Activated CD4-positive, alpha-beta T cell treated with anti-CD3 and anti-CD28 coated beads, Interleukin-2, amount 10 ng/mL, durations not matched to agents 7 days and 5 days (primary cell): ENCODE results near the gene KRTAP10-11. TPM values are rescaled to one million over a fixed set of nuclear protein-coding genes. Genes with fewer than 3 reads are reported as not detected.
A peak's percentile ranks its signal among the peaks of the same experiment; 100 is the strongest.
"Not testable (repeated sequence)": the region's sequence is repeated elsewhere in the genome, so short reads cannot be mapped to it uniquely, and the experiment has no call there.

Source experiments
- CTCF ChIA-PET: fragments of 350-600 bp; sonication (Branson Sonifier 250); formaldehyde crosslinking; loops from one replicate; lab custom pipeline; 2021; ENCODE audit warnings: antibody characterized with exemption; lab: Charles Lee
- POLR2A ChIA-PET: fragments of 350-600 bp; sonication (Branson Sonifier 250); formaldehyde crosslinking; loops from one replicate; lab custom pipeline; 2021; ENCODE audit warnings: antibody characterized with exemption; lab: Charles Lee
- DNase-seq: peaks from one replicate; pipeline ENCODE4 v3.0.0-alpha.2; 2020
- H3K27ac Mint-ChIP-seq: one replicate; pipeline ENCODE4 v1.8.0; 2021; ENCODE audit warnings: mild to moderate bottlenecking, moderate library complexity, mixed read lengths
- H3K27me3 Mint-ChIP-seq: one replicate; pipeline ENCODE4 v1.8.0; 2021; ENCODE audit warnings: mixed read lengths
- H3K36me3 Mint-ChIP-seq: one replicate; pipeline ENCODE4 v1.8.0; 2021; ENCODE audit warnings: low read depth, mixed read lengths
- H3K4me1 Mint-ChIP-seq: one replicate; pipeline ENCODE4 v1.8.0; 2021; ENCODE audit warnings: mixed read lengths
- H3K4me3 Mint-ChIP-seq: one replicate; pipeline ENCODE4 v1.8.0; 2021; ENCODE audit warnings: mild to moderate bottlenecking, moderate library complexity, mixed read lengths
- H3K9me3 Mint-ChIP-seq: one replicate; pipeline ENCODE4 v1.8.0; 2021; ENCODE audit warnings: mixed read lengths
- total RNA-seq, 2 experiments: library from RNA; stranded (reverse); gene quantifications; one replicate each; pipeline ENCODE4 v1.2.3, GENCODE V29; 2021

KRTAP10-11 gene
- total RNA-seq, 2 experiments from 2014 or later, result not detected

GRCh38 chr21:44609193-44609592, 37.0 kb upstream of the KRTAP10-11 start:
- Mint-ChIP-seq H3K36me3 (peaks cover 4% of the 10 kb centered on the region), H3K27me3 (peaks cover 17% of the 10 kb centered on the region), H3K9me3 (peaks cover 30% of the 10 kb centered on the region), H3K4me1 (no peaks in the 10 kb centered on the region), H3K4me3 (no peak overlapping the region), H3K27ac (no peak overlapping the region)
- CTCF ChIA-PET, result interaction anchor here (1.0 kb wide), 1 partner anchor 18 kb away, joined by 3 read pairs; the partner anchor contains the start of gene KRTAP10-9
- POLR2A ChIA-PET, result no interaction called here
- DNase-seq, result no peak

DNA sequence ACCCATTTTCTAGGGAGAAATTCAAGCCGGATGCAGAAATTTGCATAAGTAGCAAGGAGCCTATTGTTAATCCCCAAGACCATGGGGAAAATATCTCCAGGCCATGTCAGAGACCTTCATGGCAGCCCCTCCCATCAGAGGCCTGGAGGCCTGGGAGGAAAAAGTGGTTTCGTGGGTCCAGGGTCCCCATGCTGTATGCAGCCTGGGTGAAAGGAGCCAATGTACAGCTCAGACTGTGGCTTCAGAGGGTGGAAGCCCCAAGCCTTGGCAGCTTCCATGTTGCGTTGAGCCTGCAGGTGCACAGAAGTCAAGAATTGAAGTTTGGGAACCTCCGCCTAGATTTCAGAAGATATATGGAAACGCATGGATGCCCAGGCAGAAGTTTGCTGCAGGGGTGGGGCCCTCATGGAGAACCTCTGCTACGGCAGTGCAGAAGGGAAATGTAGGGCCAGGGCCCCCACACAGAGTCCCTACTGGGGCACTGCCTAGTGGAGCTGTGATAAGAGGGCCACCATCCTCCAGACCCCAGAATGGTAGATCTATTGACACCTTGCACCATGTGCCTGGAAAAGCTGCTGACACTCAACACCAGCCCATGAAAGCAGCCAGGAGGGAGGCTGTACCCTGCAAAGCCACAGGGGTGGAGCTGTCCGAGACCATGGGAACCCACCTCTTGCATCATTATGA, 35.9 kb upstream of the KRTAP10-11 start:
- peaks cover 11% of the 10 kb centered on the region for H3K27me3 Mint-ChIP-seq
- CTCF ChIA-PET, H3K4me3 Mint-ChIP-seq: not testable (repeated sequence)

GRCh38 chr21:44611551-44611950, 34.7 kb upstream of the KRTAP10-11 start:
- Mint-ChIP-seq H3K4me1 (peaks cover 5% of the 10 kb centered on the region), H3K27me3 (peaks cover 6% of the 10 kb centered on the region), H3K4me3 (no peak overlapping the region), H3K27ac (no peak overlapping the region), H3K9me3 (peaks cover 23% of the 10 kb centered on the region), H3K36me3 (peaks cover 4% of the 10 kb centered on the region)
- ChIA-PET POLR2A (no interaction called here), CTCF (no interaction called here)
- DNase-seq, result no peak

More for the DNA sequence above, 35.9 kb upstream of the KRTAP10-11 start:
- POLR2A ChIA-PET, H3K36me3 Mint-ChIP-seq, DNase-seq, H3K4me1 Mint-ChIP-seq, H3K27ac Mint-ChIP-seq: not testable (repeated sequence)
- peaks cover 23% of the 10 kb centered on the region for H3K9me3 Mint-ChIP-seq

DNA sequence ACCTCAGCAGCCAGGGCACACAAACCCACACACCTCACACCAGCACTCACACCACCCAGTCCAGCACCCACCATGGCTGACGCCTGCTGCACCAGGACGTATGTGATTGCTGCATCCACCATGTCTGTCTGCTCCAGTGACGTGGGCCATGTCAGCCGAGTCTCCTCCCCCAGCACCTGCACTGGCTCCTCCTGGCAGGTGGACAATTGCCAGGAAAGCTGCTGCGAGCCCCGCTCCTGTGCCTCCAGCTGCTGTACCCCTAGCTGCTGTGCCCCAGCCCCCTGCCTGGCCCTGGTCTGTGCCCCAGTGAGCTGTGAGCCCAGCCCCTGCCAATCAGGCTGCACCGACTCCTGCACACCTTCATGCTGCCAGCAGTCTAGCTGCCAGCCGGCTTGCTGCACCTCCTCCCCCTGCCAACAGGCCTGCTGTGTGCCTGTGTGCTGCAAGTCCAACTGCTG, 34.2 kb upstream of the KRTAP10-11 start, which contains the start of gene KRTAP10-8:
KRTAP10-8 (plus strand) TSS at position 51 of the 458 bp plus-strand sequence; CDS start at position 73, 22 bp downstream.
- ChIA-PET CTCF (no interaction called here), POLR2A (no interaction called here)
- Mint-ChIP-seq H3K9me3 (peaks cover 23% of the 10 kb centered on the region), H3K4me1 (peaks cover 5% of the 10 kb centered on the region), H3K4me3 (no peak within 1 kb of the TSS), H3K27me3 (peaks cover 4% of the 10 kb centered on the region), H3K27ac (no peak within 1 kb of the TSS), H3K36me3 (peaks cover 4% of the 10 kb centered on the region)
- DNase-seq, result no peak

DNA sequence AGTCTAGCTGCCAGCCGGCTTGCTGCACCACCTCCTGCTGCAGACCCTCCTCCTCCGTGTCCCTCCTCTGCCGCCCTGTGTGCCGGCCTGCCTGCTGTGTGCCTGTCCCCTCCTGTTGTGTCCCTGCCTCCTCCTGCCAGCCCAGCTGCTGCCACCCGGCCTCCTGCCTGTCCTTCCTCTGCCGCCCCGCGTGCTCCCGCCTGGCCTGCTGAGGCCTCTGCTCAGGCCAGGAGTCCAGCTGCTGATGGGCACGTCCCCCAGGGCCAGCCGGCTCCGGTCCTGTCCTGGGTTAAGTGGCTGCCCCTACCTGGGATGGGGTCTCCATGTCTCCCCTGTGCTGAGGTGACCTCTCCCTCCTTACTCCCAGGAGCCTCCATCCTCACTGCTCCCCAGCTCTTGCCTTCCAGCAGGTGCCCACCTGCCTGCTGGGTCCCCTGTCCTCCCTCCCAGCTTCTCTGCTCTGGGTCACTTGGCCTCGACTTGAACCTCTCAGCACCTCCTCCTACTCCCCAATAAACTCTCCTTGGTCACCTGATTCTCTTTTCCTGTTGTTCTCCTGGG, 33.5 kb upstream of the KRTAP10-11 start:
- CTCF ChIA-PET, result no interaction called here
- Mint-ChIP-seq H3K4me1 (peaks cover 6% of the 10 kb centered on the region), H3K36me3 (peaks cover 4% of the 10 kb centered on the region), H3K27me3 (peaks cover 3% of the 10 kb centered on the region), H3K27ac (no peak overlapping the region), H3K9me3 (peaks cover 24% of the 10 kb centered on the region), H3K4me3 (no peak overlapping the region)
- POLR2A ChIA-PET, result no interaction called here
- no peak for DNase-seq

GRCh38 chr21:44613386-44614155, 32.6 kb upstream of the KRTAP10-11 start:
- H3K4me1 Mint-ChIP-seq, result peaks cover 14% of the 10 kb centered on the region
- ChIA-PET CTCF (no interaction called here), POLR2A (no interaction called here)
- peaks cover 31% of the 10 kb centered on the region for H3K9me3 Mint-ChIP-seq
- H3K4me3 Mint-ChIP-seq, result no peak overlapping the region
- H3K27me3 Mint-ChIP-seq, result peaks cover 1% of the 10 kb centered on the region
- H3K36me3 Mint-ChIP-seq, result peaks cover 9% of the 10 kb centered on the region
- H3K27ac Mint-ChIP-seq, result no peak overlapping the region
- no peak for DNase-seq

GRCh38 chr21:44614161-44614631, 32.0 kb upstream of the KRTAP10-11 start:
- ChIA-PET CTCF (no interaction called here), POLR2A (no interaction called here)
- Mint-ChIP-seq H3K27me3 (peaks cover 1% of the 10 kb centered on the region), H3K27ac (no peak overlapping the region), H3K4me3 (no peak overlapping the region), H3K4me1 (peaks cover 20% of the 10 kb centered on the region), H3K36me3 (peaks cover 15% of the 10 kb centered on the region), H3K9me3 (peaks cover 34% of the 10 kb centered on the region)
- DNase-seq, result no peak

DNA sequence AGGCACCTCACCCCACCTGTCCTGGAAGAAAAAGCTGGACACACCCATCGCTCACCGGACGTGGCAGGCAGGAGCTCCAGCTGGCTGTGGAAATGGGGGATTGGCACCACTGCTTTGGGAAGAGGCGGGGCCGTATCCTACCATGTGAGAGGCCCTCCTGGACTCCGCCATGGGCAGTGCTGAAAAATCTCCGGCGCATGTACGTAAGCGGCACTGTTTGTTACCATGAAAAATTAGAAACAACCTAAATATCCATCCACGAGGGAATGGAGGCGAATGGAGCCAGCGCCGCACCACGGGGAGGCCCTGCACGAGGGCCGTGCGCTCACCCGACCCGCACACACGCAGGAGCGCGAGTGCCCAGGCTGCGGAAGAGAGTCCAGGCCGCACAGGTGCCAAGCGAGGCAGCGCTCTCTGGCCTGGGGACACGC, 31.2 kb upstream of the KRTAP10-11 start:
- DNase-seq, result no peak
- peaks cover 23% of the 10 kb centered on the region for H3K36me3 Mint-ChIP-seq
- no peak overlapping the region for H3K4me3 Mint-ChIP-seq
- ChIA-PET CTCF (interaction anchor here (0.6 kb wide), 2 partner anchors 14 to 380 kb away, joined by 4 to 5 read pairs; no protein-coding TSS in a partner anchor), POLR2A (no interaction called here)
- H3K27ac Mint-ChIP-seq, result no peak overlapping the region
- no peaks in the 10 kb centered on the region for H3K27me3 Mint-ChIP-seq
- H3K9me3 Mint-ChIP-seq, result peaks cover 34% of the 10 kb centered on the region
- H3K4me1 Mint-ChIP-seq, result peaks cover 28% of the 10 kb centered on the region

GRCh38 chr21:44615466-44615865, 30.7 kb upstream of the KRTAP10-11 start:
- Mint-ChIP-seq H3K4me1 (peaks cover 30% of the 10 kb centered on the region), H3K4me3 (no peak overlapping the region), H3K9me3 (peaks cover 34% of the 10 kb centered on the region), H3K27ac (no peak overlapping the region), H3K36me3 (peaks cover 26% of the 10 kb centered on the region), H3K27me3 (no peaks in the 10 kb centered on the region)
- ChIA-PET POLR2A (no interaction called here), CTCF (interaction anchor here (0.6 kb wide), 2 partner anchors 14 to 380 kb away, joined by 4 to 5 read pairs; no protein-coding TSS in a partner anchor)
- no peak for DNase-seq

DNA sequence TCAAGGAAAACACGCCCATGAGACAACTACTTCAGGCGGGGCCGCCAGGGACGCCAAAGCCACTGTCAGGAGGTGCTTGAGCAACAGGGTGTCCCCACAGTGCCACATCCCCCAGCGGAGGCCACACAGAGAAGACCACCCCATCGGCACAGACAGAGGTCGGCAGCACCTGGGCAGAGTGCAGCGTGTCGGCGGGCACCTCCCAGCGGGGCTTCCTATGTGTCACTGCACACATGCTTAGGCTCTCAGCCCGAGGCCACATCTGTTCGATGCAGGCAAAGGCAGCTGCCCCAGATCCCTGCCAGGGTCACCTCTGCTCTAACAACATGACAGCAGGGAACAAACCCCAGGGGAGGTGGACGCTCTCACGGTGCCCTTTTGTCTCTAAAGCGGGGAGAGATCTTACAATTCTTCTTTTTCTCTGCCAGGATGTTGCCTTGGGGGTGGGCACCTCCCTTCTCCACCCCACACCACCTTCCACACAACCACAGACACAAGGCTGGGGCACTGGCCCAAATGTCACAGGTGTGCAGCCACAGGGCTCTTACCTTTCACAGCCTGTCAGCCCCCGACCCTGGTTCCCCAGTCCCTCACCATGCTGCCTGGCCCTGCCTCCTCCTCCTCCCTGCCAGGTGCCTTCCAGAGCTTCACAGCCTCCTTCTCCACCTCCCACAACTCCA, 30.2 kb upstream of the KRTAP10-11 start:
- H3K9me3 Mint-ChIP-seq, result peaks cover 35% of the 10 kb centered on the region
- POLR2A ChIA-PET, result no interaction called here
- CTCF ChIA-PET, result no interaction called here
- no peak overlapping the region for H3K4me3 Mint-ChIP-seq
- DNase-seq, result no peak
- peak overlapping the region; percentile 48 for H3K27ac Mint-ChIP-seq
- no peaks in the 10 kb centered on the region for H3K27me3 Mint-ChIP-seq
- H3K36me3 Mint-ChIP-seq, result peaks cover 31% of the 10 kb centered on the region
- H3K4me1 Mint-ChIP-seq, result peaks cover 30% of the 10 kb centered on the region

GRCh38 chr21:44616591-44616926, 29.7 kb upstream of the KRTAP10-11 start:
- Mint-ChIP-seq H3K4me3 (no peak overlapping the region), H3K27me3 (no peaks in the 10 kb centered on the region), H3K4me1 (peaks cover 30% of the 10 kb centered on the region), H3K9me3 (peaks cover 30% of the 10 kb centered on the region), H3K27ac (peak overlapping the region; percentile 48), H3K36me3 (peaks cover 28% of the 10 kb centered on the region)
- DNase-seq, result no peak
- POLR2A ChIA-PET, result no interaction called here
- CTCF ChIA-PET, result no interaction called here

DNA sequence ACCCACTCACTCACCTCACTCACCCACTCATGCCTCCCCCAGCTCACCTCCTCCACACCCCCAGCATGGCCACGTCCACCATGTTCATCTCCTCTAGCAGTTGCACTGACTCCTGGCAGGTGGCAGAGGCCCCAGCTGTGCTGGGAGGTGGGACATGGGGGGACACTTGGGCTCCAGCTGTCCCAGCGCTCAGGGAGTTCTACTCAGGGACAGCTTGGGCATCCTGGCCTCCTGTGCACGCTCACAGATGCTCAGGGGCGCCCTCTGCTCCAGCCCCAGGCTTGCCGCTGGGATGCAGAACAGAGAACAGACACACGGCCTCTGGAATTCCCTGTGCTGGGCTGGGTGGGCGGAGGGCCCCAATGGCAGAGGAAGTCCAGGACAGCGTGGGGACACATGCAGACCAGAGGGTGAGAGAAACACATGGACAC, 29.1 kb upstream of the KRTAP10-11 start:
- CTCF ChIA-PET, result no interaction called here
- Mint-ChIP-seq H3K4me3 (no peak overlapping the region), H3K4me1 (peaks cover 30% of the 10 kb centered on the region), H3K36me3 (peaks cover 30% of the 10 kb centered on the region), H3K27me3 (no peaks in the 10 kb centered on the region), H3K9me3 (peaks cover 33% of the 10 kb centered on the region), H3K27ac (no peak overlapping the region)
- POLR2A ChIA-PET, result no interaction called here
- no peak for DNase-seq
